ENCODE results near the gene CHST2.
"Not testable (repeated sequence)": the region's sequence is repeated elsewhere in the genome, so short reads cannot be mapped to it uniquely, and the experiment has no call there.

Gene CHST2

GRCh38 chr3:143119009-143119914 is at the start of gene CHST2:
Gene CHST2 (plus strand): TSS chr3:143119771. CDS start chr3:143120817, 1,046 bp downstream.
- H3K27ac ChIP-seq (ENCODE audit: low read depth, low read length), result peak within 1 kb of the TSS; percentile 33; the same call in 1 of the 2 replicates
- H3K79me2 ChIP-seq (ENCODE audit: control insufficient read depth, insufficient read depth, low read length, unreplicated experiment), result no peaks in the 10 kb centered on the region
- H3K36me3 ChIP-seq (ENCODE audit: insufficient read depth, low read length), result no peaks in the 10 kb centered on the region
- peak within 1 kb of the TSS; percentile 73 for H2AFZ ChIP-seq (ENCODE audit: low read length, unreplicated experiment)
- H3K27me3 ChIP-seq (ENCODE audit: insufficient read depth, low read length), result 0 out of 2 replicates have a peak, but pooled peaks cover 1% of the 10 kb centered on the region
- peak within 1 kb of the TSS; percentile 100 for H3K4me3 ChIP-seq (ENCODE audit: low read depth, low read length)
- no peaks in the 10 kb centered on the region for H3K4me1 ChIP-seq (ENCODE audit: control insufficient read depth, insufficient read depth, low read length, unreplicated experiment)

GRCh38 chr3:143070977-143071551 is 48.5 kb upstream of the CHST2 start:
- peak overlapping the region; percentile 56 for H3K27ac ChIP-seq (ENCODE audit: low read depth, low read length)
- no peak overlapping the region for H3K4me3 ChIP-seq (ENCODE audit: low read depth, low read length)
- peak overlapping the region; percentile 16 for H2AFZ ChIP-seq (ENCODE audit: low read length, unreplicated experiment)
- no peaks in the 10 kb centered on the region for H3K79me2 ChIP-seq (ENCODE audit: control insufficient read depth, insufficient read depth, low read length, unreplicated experiment)
- peaks cover 10% of the 10 kb centered on the region for H3K4me1 ChIP-seq (ENCODE audit: control insufficient read depth, insufficient read depth, low read length, unreplicated experiment)
- no peaks in the 10 kb centered on the region for H3K36me3 ChIP-seq (ENCODE audit: insufficient read depth, low read length)
- H3K27me3 ChIP-seq (ENCODE audit: insufficient read depth, low read length), result no peaks in the 10 kb centered on the region

GRCh38 chr3:143071776-143072175 is 47.8 kb upstream of the CHST2 start:
- Histone ChIP-seq H3K27me3 (ENCODE audit: insufficient read depth, low read length) (no peaks in the 10 kb centered on the region), H2AFZ (ENCODE audit: low read length, unreplicated experiment) (no peak overlapping the region), H3K4me1 (ENCODE audit: control insufficient read depth, insufficient read depth, low read length, unreplicated experiment) (peaks cover 10% of the 10 kb centered on the region), H3K4me3 (ENCODE audit: low read depth, low read length) (no peak overlapping the region), H3K36me3 (ENCODE audit: insufficient read depth, low read length) (no peaks in the 10 kb centered on the region), H3K27ac (ENCODE audit: low read depth, low read length) (peak overlapping the region; percentile 56; the same call in 1 of the 2 replicates), H3K79me2 (ENCODE audit: control insufficient read depth, insufficient read depth, low read length, unreplicated experiment) (no peaks in the 10 kb centered on the region)

- H3K4me3 ChIP-seq (ENCODE audit: low read depth, low read length); H3K27ac ChIP-seq (ENCODE audit: low read depth, low read length); H3K79me2 ChIP-seq (ENCODE audit: control insufficient read depth, insufficient read depth, low read length, unreplicated experiment); H3K27me3 ChIP-seq (ENCODE audit: insufficient read depth, low read length); H3K36me3 ChIP-seq (ENCODE audit: insufficient read depth, low read length); H2AFZ ChIP-seq (ENCODE audit: low read length, unreplicated experiment): not testable (repeated sequence)
- peaks cover 10% of the 10 kb centered on the region for H3K4me1 ChIP-seq (ENCODE audit: control insufficient read depth, insufficient read depth, low read length, unreplicated experiment)
These were observed 47.1 kb upstream of the CHST2 start for GRCh38 chr3:143072298-143073020.

- H3K27ac ChIP-seq (ENCODE audit: low read depth, low read length); H3K36me3 ChIP-seq (ENCODE audit: insufficient read depth, low read length); H2AFZ ChIP-seq (ENCODE audit: low read length, unreplicated experiment); H3K79me2 ChIP-seq (ENCODE audit: control insufficient read depth, insufficient read depth, low read length, unreplicated experiment); H3K27me3 ChIP-seq (ENCODE audit: insufficient read depth, low read length); H3K4me3 ChIP-seq (ENCODE audit: low read depth, low read length): not testable (repeated sequence)
- H3K4me1 ChIP-seq (ENCODE audit: control insufficient read depth, insufficient read depth, low read length, unreplicated experiment), result peaks cover 10% of the 10 kb centered on the region
These were observed 46.0 kb upstream of the CHST2 start for GRCh38 chr3:143073541-143073940.

- H3K79me2 ChIP-seq (ENCODE audit: control insufficient read depth, insufficient read depth, low read length, unreplicated experiment); H3K27me3 ChIP-seq (ENCODE audit: insufficient read depth, low read length); H2AFZ ChIP-seq (ENCODE audit: low read length, unreplicated experiment); H3K4me3 ChIP-seq (ENCODE audit: low read depth, low read length); H3K27ac ChIP-seq (ENCODE audit: low read depth, low read length); H3K36me3 ChIP-seq (ENCODE audit: insufficient read depth, low read length): not testable (repeated sequence)
- peaks cover 10% of the 10 kb centered on the region for H3K4me1 ChIP-seq (ENCODE audit: control insufficient read depth, insufficient read depth, low read length, unreplicated experiment)
These were observed 45.6 kb upstream of the CHST2 start for GRCh38 chr3:143073983-143074382.

- no peak overlapping the region for H3K4me3 ChIP-seq (ENCODE audit: low read depth, low read length)
- H3K27ac ChIP-seq (ENCODE audit: low read depth, low read length), result no peak overlapping the region; the same call in 1 of the 2 replicates
- H3K27me3 ChIP-seq (ENCODE audit: insufficient read depth, low read length), result no peaks in the 10 kb centered on the region
- H3K36me3 ChIP-seq (ENCODE audit: insufficient read depth, low read length), result no peaks in the 10 kb centered on the region
- H3K79me2 ChIP-seq (ENCODE audit: control insufficient read depth, insufficient read depth, low read length, unreplicated experiment), result no peaks in the 10 kb centered on the region
- no peaks in the 10 kb centered on the region for H3K4me1 ChIP-seq (ENCODE audit: control insufficient read depth, insufficient read depth, low read length, unreplicated experiment)
- no peak overlapping the region for H2AFZ ChIP-seq (ENCODE audit: low read length, unreplicated experiment)
These were observed 40.7 kb upstream of the CHST2 start for GRCh38 chr3:143078883-143079282.

- Histone ChIP-seq H3K4me3 (ENCODE audit: low read depth, low read length) (no peak overlapping the region), H3K27ac (ENCODE audit: low read depth, low read length) (no peak overlapping the region), H2AFZ (ENCODE audit: low read length, unreplicated experiment) (no peak overlapping the region), H3K36me3 (ENCODE audit: insufficient read depth, low read length) (no peaks in the 10 kb centered on the region), H3K27me3 (ENCODE audit: insufficient read depth, low read length) (no peaks in the 10 kb centered on the region), H3K79me2 (ENCODE audit: control insufficient read depth, insufficient read depth, low read length, unreplicated experiment) (no peaks in the 10 kb centered on the region), H3K4me1 (ENCODE audit: control insufficient read depth, insufficient read depth, low read length, unreplicated experiment) (peaks cover 3% of the 10 kb centered on the region)
These were observed 39.4 kb upstream of the CHST2 start for GRCh38 chr3:143080196-143080595.

- H2AFZ ChIP-seq (ENCODE audit: low read length, unreplicated experiment), result no peak overlapping the region
- H3K4me1 ChIP-seq (ENCODE audit: control insufficient read depth, insufficient read depth, low read length, unreplicated experiment), result peaks cover 3% of the 10 kb centered on the region
- H3K27me3 ChIP-seq (ENCODE audit: insufficient read depth, low read length), result no peaks in the 10 kb centered on the region
- no peaks in the 10 kb centered on the region for H3K36me3 ChIP-seq (ENCODE audit: insufficient read depth, low read length)
- H3K79me2 ChIP-seq (ENCODE audit: control insufficient read depth, insufficient read depth, low read length, unreplicated experiment), result no peaks in the 10 kb centered on the region
- no peak overlapping the region for H3K27ac ChIP-seq (ENCODE audit: low read depth, low read length)
- no peak overlapping the region for H3K4me3 ChIP-seq (ENCODE audit: low read depth, low read length)
These were observed 38.2 kb upstream of the CHST2 start for GRCh38 chr3:143081365-143081764.

- Histone ChIP-seq H3K4me3 (ENCODE audit: low read depth, low read length) (no peak overlapping the region), H2AFZ (ENCODE audit: low read length, unreplicated experiment) (no peak overlapping the region), H3K79me2 (ENCODE audit: control insufficient read depth, insufficient read depth, low read length, unreplicated experiment) (no peaks in the 10 kb centered on the region), H3K27ac (ENCODE audit: low read depth, low read length) (no peak overlapping the region), H3K4me1 (ENCODE audit: control insufficient read depth, insufficient read depth, low read length, unreplicated experiment) (peaks cover 3% of the 10 kb centered on the region), H3K27me3 (ENCODE audit: insufficient read depth, low read length) (no peaks in the 10 kb centered on the region), H3K36me3 (ENCODE audit: insufficient read depth, low read length) (no peaks in the 10 kb centered on the region)
These were observed 37.5 kb upstream of the CHST2 start for GRCh38 chr3:143081844-143082778.

All from ACC112 (cell line).